Activated CD8-positive, alpha-beta memory T cell treated with anti-CD3 and anti-CD28 coated beads for 36 hours (primary cell): ENCODE measurements around the gene EIF4EBP2. TPM values are rescaled to one million over a fixed set of nuclear protein-coding genes. Genes with fewer than 3 reads are reported as not detected.

Experiments used
- CTCF ChIA-PET: fragments of 350-600 bp; sonication (Branson Sonifier 250); formaldehyde crosslinking; loops from one replicate; lab custom pipeline; 2021; ENCODE audit warnings: antibody characterized with exemption; lab: Charles Lee
- POLR2A ChIA-PET: fragments of 350-600 bp; sonication (Branson Sonifier 250); formaldehyde crosslinking; loops from one replicate; lab custom pipeline; 2021; ENCODE audit warnings: antibody characterized with exemption; lab: Charles Lee
- total RNA-seq, 2 experiments: library from RNA; stranded (reverse); gene quantifications; one replicate each; pipeline ENCODE4 v1.2.3, GENCODE V29; 2021

The EIF4EBP2 gene
- total RNA-seq, 2 experiments from 2014 or later: 39.1 to 40.3 TPM

- POLR2A ChIA-PET: no interaction called here
- CTCF ChIA-PET: no interaction called here
These were observed 32.1 kb upstream of the EIF4EBP2 start for GRCh38 chr10:70371846-70372245.

DNA sequence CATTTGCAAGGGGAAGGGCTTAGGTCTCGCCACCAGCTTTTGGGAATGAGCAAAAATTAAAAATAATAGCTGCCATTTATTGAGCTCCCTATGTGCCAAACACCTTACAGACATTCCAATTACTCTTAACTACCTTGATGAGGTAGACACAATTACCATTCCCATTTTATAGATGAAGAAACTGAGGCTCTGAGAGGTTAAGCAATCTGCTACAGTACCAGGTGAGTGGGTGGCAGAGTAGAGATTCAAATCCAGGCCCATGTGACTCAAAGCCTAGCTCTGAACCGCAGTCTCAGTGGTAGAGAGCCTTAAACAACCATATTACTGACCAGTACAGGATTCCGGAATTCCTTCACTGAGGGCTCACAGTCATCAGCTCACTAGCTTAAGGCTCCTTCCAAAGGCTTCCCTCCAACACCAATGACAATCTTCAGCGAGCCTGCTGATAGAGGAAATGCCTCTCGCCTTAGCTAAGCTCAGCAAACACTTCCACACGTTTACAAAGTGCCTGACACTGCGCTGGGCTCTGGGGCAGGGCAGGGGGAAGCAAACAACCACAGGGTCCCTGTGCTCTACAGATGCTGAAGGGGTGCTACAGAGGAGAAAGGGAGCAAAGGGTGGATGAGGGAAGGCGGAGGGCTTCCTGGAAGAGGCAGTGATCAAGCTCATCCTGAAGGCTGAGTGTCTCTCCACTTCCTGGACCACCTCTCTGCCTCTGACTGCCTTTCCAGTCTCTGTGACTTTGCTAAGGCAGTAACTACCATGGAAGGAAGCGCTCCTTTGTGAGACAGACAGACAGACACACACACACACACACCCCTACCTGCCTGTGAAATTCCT lies 28.9 kb upstream of the EIF4EBP2 start:
- CTCF ChIA-PET: interaction anchor here (1.1 to 2.1 kb wide), 3 partner anchors 11 to 153 kb away, joined by 4 to 6 read pairs (median 6); no protein-coding TSS in a partner anchor
- POLR2A ChIA-PET: no interaction called here

DNA sequence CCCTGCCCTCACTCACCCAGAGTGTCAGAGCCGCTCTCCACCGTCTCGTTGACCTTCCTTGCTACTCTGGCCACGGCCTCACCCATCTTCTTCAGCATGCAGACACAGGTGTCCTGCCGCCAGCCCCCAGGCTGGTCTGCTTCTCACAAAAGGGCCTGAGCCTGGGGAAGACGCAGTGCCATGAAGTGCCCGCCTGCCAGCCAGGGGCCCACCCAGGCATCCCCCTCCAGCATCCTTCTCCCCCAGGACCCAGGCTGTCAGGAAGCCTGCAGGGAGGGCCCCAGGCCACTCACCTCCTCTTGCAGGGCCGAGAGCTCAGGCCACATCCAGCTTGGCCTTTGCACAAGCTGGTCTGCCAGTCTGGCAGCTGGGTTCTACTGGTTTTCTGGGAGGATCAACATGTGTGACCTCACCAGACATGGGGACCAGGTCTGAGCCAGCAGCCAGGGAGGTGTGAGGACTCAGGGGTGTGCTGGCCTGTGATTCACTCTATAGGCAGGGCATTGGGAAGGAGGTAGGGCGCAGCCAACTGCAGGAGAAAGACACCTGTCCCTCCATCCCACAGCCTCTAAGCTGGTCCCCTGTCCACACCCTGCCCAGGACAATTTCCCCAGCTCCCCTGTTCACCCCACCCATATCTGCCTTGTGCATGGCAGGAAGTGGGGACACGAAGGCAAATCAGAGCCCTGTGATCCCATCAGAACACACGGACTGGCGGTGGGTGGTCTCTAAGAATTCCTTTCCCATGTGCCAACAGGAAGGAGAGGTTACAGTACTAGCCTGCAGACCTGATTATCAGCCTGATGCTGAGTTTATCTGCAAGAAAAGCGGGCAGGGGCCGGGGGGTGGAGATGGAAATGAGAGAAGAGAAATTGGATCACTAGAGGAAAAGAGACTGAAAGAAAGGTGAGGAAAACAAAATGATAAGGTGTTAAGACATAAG lies 27.2 kb upstream of the EIF4EBP2 start:
- ChIA-PET CTCF (interaction anchor here (0.9 kb wide), 1 partner anchor 12 kb away, joined by 3 read pairs; no protein-coding TSS in a partner anchor), POLR2A (no interaction called here)

DNA sequence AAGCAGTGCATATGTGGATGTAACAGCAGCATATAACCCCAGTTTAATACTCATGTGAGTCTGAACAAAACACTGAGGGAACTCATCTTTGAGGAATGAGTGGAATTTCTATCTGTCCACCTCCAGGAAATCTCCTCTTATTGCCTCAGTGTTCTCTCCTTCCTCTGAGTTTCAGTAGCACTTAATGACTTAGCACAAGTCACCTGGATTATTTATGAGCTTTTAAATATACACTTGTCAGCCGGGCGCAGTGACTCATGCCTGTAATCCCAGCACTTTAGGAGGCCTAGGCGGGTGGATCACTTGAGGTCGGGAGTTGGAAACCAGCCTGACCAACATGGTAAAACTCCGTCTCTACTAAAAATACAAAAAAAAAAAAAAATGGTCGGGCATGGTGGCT lies 25.8 kb upstream of the EIF4EBP2 start:
- ChIA-PET POLR2A (interaction anchor here (0.7 kb wide), 1 partner anchor 35 kb away, joined by 3 read pairs; no protein-coding TSS in a partner anchor), CTCF (interaction anchor here (0.7 to 2.9 kb wide), 3 partner anchors 13 to 67 kb away, joined by 3 to 12 read pairs (median 3); no protein-coding TSS in a partner anchor)

DNA sequence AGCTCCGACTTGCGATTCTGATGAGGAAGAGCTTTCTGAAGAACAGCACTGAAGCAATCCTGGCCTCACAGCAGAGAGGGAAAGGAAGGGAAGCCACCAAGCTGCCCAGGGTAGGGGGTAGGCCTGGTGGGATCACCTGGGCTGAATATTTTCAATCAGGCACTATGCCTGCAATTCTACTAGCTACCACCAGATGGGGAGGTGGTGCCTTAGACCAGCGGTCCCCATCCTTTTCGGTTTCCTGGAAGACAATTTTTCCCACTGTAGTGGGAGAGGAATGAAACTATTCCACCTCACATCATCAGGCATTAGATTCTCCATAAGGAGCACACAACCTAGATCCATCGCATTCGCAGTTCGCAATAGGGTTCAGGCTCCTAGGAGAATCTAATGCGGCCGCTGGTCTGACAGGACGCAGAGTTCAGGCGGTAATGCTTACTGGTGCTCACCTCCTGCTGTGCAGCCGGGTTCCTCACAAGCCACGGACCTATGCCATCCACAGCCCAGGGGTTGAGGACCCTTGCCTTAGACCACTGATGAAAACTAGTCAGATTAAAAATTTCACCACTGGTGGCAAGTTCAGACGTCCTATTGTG lies 24.3 kb upstream of the EIF4EBP2 start:
- CTCF ChIA-PET: interaction anchor here (0.6 to 2.9 kb wide), 6 partner anchors 9 to 112 kb away, joined by 3 to 12 read pairs (median 4); no protein-coding TSS in a partner anchor
- POLR2A ChIA-PET: interaction anchor here (1.0 kb wide), 1 partner anchor 25 kb away, joined by 4 read pairs; no protein-coding TSS in a partner anchor

DNA sequence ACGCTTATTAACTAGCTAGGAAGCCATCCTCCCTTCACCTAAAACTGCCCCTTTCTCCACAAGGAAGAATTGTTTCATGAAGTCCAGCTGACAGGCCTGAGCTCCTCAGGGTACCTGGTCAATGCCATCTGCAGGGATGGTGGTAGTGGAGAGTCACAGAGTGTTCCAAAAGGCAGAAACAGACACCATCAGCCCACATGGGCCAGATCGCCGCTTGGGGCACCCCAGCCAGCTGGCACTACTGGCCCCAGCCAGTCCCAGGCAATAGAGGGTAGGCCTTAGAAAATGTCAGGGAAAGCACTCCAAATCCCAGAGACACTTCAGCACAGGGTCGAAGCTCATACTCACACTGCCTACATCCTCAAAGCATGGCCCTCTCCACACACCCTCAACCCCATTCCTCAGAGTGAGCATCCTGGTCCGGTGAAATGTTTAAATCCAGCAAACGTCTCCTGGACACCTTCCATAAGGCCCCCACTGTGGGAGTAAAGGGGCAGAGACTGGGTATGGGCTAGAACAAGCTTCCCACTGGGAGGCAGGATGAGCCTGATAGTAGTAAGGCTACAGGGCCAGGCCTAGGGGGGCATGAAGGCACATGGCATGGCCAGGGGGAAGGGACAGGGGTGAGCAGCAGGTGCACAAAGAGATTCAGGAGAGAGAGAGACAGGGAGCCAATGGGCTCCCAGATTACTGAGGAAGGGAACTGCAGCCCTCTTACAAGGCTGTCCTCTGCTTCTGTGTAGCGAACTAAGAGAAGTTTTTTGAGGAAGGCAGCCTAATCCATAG lies 23.4 kb upstream of the EIF4EBP2 start:
- POLR2A ChIA-PET: interaction anchor here (1.0 kb wide), 1 partner anchor 25 kb away, joined by 4 read pairs; no protein-coding TSS in a partner anchor
- CTCF ChIA-PET: interaction anchor here (0.5 to 2.9 kb wide), 3 partner anchors 16 to 169 kb away, joined by 3 to 12 read pairs (median 6); no protein-coding TSS in a partner anchor

DNA sequence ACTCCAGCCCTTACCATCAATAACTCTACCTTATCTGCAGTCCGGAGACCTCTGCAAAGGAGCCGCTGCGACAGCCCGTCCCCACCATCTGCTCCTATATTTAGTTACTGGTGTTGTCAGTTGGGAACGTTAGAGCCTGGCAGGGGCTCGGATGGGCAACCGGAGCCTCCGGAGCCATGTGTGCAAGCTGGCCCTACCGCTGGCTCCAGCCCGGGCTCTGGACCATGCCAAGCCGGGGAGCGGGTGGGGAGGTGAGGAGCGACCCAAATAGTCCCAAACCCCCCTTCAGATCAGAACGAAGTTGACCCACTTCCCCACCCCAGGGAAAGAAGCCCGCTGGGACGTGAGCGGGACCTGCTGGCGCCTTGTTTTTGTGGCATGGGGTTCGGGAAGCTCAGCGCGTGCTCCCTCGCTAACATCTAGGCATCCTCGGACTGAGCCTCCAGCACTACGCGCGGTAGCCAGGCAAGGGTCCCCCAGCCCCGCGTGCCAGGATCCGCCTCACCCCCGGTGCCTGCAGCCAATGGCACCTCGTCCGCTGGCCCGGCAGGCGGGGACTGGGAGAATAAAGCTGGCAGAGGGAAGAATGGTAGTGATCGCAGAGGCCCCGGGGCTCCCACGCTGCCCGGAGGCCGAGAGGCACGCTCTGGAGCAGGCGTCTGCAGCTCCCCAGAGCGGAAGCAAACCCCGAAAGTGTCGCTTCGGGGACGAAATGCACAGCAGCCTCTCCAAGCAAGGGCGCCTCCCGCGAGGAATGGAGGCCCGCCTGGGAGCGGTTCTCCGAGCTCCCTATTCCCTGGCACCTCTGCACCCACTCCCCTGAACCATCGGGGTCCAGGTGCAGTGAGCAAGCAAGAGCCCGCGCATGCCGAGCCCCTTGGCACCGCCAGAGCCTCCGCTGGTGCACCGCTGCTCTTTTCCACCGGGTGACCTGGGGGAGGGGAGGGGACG lies 22.2 kb upstream of the EIF4EBP2 start:
- POLR2A ChIA-PET: interaction anchor here (0.9 to 1.5 kb wide), 2 partner anchors 23 to 150 kb away, joined by 3 to 5 read pairs; no protein-coding TSS in a partner anchor
- CTCF ChIA-PET: interaction anchor here (0.8 to 2.1 kb wide), 3 partner anchors 18 to 25 kb away, joined by 3 to 6 read pairs (median 4); no protein-coding TSS in a partner anchor

GRCh38 chr10:70391654-70392053 lies 12.3 kb upstream of the EIF4EBP2 start:
- ChIA-PET POLR2A (no interaction called here), CTCF (interaction anchor here (0.6 to 1.2 kb wide), 2 partner anchors 27 to 126 kb away, joined by 3 read pairs; no protein-coding TSS in a partner anchor)

DNA sequence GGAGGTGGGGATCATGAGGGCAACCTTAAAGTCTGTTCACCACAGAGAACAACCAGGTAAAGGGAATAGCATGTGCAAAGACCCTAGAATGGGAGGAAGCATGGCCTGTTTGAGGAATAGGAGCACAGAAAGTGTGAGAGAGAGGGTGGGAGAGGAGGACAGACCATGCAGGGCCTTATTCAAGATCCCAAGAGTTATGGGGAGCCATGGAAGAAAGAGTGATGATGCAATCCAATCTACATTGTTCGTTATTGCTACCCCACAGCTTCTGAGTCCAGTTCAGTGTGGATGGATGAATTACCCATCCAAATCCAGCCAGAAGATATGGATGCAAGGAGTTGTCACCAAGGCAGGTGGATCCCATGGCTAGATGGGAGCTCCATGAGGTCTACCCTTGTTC lies 7.8 kb upstream of the EIF4EBP2 start:
- CTCF ChIA-PET: interaction anchor here (1.5 kb wide), 1 partner anchor 65 kb away, joined by 4 read pairs; no protein-coding TSS in a partner anchor
- POLR2A ChIA-PET: no interaction called here

DNA sequence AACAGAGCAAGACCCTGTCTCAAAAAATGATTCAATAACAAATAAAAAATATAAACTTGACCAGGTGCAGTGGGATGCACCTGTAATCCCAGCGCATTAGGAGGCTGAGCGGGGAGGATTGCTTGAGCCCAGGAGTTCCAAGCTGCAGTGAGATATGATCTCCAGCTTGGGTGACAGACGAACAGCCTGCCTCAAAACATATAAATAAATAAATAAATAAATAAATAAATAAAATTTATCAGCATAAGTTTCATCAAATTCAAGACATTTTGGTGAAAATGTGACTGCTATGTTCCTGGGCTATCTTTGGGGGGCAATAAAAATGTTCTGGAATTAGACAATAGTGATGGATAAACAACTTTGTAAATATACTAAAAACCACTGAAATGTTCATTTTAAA lies 4.8 kb upstream of the EIF4EBP2 start:
- CTCF ChIA-PET: interaction anchor here (1.5 kb wide), 1 partner anchor 17 kb away, joined by 3 read pairs; the partner anchor contains the start of gene LRRC20
- POLR2A ChIA-PET: no interaction called here

GRCh38 chr10:70403483-70404035 lies 386 bp upstream of the EIF4EBP2 start:
- POLR2A ChIA-PET: interaction anchor here (0.7 to 1.8 kb wide), 5 partner anchors 14 to 259 kb away, joined by 3 to 13 read pairs (median 3); partner anchors contain the start of genes SAR1A and TYSND1
- CTCF ChIA-PET: interaction anchor here (0.8 to 1.6 kb wide), 3 partner anchors 14 to 105 kb away, joined by 3 to 5 read pairs (median 4); no protein-coding TSS in a partner anchor

DNA sequence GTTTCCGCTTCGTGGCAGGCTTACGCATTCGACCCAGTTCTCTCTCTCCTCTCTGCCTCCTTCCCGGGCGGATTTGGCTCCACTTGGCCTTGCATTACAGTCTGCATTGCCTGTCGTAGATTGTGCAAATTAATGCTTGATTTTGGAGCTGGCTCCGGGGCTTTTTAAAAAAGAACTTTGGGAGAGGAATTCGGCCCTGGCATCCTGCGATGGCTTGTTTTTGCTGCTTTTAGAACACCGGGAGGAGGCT lies 767 bp downstream of the EIF4EBP2 start:
- CTCF ChIA-PET: interaction anchor here (1.5 to 2.0 kb wide), 4 partner anchors 13 to 57 kb away, joined by 4 to 7 read pairs (median 6); no protein-coding TSS in a partner anchor
- POLR2A ChIA-PET: interaction anchor here (0.5 to 2.2 kb wide), 7 partner anchors 14 to 259 kb away, joined by 3 to 15 read pairs (median 5); partner anchors contain the start of genes LRRC20, SAR1A and TYSND1

GRCh38 chr10:70405037-70405824 lies 1.3 kb downstream of the EIF4EBP2 start:
- ChIA-PET POLR2A (interaction anchor here (0.5 to 2.2 kb wide), 7 partner anchors 13 to 259 kb away, joined by 3 to 15 read pairs (median 5); partner anchors contain the start of genes LRRC20, SAR1A and TYSND1), CTCF (interaction anchor here (1.5 to 2.0 kb wide), 4 partner anchors 12 to 56 kb away, joined by 4 to 7 read pairs (median 6); no protein-coding TSS in a partner anchor)

DNA sequence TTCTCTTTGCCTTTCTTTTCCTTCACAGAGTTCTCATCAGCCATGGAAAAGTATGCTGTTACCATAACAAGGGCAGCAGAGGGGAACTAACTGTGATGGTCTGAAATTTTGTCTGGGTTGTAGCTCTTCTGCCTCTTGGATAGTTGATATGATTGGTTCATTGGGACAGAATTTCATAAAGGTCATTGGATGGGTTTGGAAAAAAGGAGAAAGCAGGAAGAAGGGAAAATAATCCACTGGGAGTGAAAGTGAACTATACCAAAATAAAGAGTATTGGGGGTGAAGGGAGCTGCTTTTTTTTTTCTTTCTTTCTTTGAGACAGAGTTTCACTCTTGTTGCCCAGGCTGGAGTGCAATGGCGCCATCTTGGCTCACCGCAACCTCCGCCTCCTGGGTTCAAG lies 5.8 kb downstream of the EIF4EBP2 start:
- CTCF ChIA-PET: interaction anchor here (1.5 kb wide), 1 partner anchor 23 kb away, joined by 4 read pairs; no protein-coding TSS in a partner anchor
- POLR2A ChIA-PET: no interaction called here

- CTCF ChIA-PET: no interaction called here
- POLR2A ChIA-PET: no interaction called here
These were observed 6.7 kb downstream of the EIF4EBP2 start for GRCh38 chr10:70410608-70411007.
